ENCODE measurements around the gene AKNAD1.
"Not testable (repeated sequence)": the region's sequence is repeated elsewhere in the genome, so short reads cannot be mapped to it uniquely, and the experiment has no call there.

DNA sequence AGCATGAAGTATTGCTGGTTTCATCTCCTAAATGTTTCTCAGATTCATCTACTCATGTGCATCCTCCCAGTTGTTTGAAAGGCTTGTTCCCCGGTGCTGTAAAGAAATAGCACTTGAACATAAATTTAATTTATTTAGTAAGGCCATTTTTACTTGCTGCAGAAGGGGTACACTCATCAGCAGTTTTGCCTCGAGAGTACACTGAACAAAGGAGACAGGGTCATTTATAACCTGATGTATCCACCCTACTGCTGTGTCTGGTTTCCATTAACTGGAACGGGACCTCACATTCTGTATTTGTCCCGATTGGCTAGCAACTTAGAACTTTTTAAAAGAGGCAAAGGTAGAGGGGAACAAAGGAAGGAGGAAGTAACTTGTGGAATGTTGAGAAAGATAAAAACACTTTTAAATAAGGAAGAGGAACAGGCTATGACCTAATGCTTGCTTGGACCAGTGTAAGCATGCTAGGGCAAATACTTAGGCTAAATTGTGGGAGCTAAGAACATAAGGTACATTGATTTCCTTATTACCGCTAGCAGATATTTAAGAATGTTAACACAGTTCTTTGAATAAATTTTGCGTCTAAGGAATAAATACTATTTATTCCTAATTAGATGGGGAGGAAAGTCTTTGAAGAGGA, 32.2 kb upstream of the AKNAD1 start:
- TF ChIP-seq, protein P1, sequence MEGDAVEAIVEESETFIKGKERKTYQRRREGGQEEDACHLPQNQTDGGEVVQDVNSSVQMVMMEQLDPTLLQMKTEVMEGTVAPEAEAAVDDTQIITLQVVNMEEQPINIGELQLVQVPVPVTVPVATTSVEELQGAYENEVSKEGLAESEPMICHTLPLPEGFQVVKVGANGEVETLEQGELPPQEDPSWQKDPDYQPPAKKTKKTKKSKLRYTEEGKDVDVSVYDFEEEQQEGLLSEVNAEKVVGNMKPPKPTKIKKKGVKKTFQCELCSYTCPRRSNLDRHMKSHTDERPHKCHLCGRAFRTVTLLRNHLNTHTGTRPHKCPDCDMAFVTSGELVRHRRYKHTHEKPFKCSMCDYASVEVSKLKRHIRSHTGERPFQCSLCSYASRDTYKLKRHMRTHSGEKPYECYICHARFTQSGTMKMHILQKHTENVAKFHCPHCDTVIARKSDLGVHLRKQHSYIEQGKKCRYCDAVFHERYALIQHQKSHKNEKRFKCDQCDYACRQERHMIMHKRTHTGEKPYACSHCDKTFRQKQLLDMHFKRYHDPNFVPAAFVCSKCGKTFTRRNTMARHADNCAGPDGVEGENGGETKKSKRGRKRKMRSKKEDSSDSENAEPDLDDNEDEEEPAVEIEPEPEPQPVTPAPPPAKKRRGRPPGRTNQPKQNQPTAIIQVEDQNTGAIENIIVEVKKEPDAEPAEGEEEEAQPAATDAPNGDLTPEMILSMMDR (IDR thresholded peaks at IDR 0.05) = not testable (repeated sequence)
- not testable (repeated sequence) for TF ChIP-seq EP300 (IDR thresholded peaks at IDR 0.05; ENCODE audit: low read depth); POLR2AphosphoS5 (IDR thresholded peaks at IDR 0.05); POLR2A (IDR thresholded peaks at IDR 0.05)
